H9 (cell line): ENCODE data around the gene TXNDC12. TPM values are rescaled to one million over a fixed set of nuclear protein-coding genes. Genes with fewer than 3 reads are reported as not detected.
"Not testable (repeated sequence)": the region's sequence is repeated elsewhere in the genome, so short reads cannot be mapped to it uniquely, and the experiment has no call there.

Experiments used
- DNase-seq: peaks from one replicate; pipeline ENCODE4 v3.0.0-alpha.2; 2017
- H2AFZ ChIP-seq: one replicate; pipeline ENCODE4 v1.6.1; 2013; ENCODE audit warnings: mild to moderate bottlenecking, low read length, control low read depth, moderate library complexity
- H2AK5ac ChIP-seq: 2 replicates; pipeline ENCODE4 v1.6.1; 2013; ENCODE audit warnings: low read length, control low read depth, mixed read lengths; ENCODE audit not compliant: insufficient read length
- H2BK120ac ChIP-seq: one replicate; pipeline ENCODE4 v1.6.1; 2013; ENCODE audit warnings: low read depth, mild to moderate bottlenecking, low read length, control low read depth, inconsistent platforms; ENCODE audit not compliant: poor library complexity, severe bottlenecking
- H2BK12ac ChIP-seq: 2 replicates; pipeline ENCODE4 v1.6.1; 2013; ENCODE audit warnings: low read length, control low read depth, mixed read lengths, low read depth; ENCODE audit not compliant: insufficient read length
- H2BK15ac ChIP-seq: 2 replicates; pipeline ENCODE4 v1.6.1; 2013; ENCODE audit warnings: low read depth, low read length, control low read depth
- H2BK20ac ChIP-seq: one replicate; pipeline ENCODE4 v1.6.1; 2013; ENCODE audit warnings: low read depth, mild to moderate bottlenecking, low read length, control low read depth, inconsistent platforms; ENCODE audit not compliant: poor library complexity, severe bottlenecking
- H2BK5ac ChIP-seq: 2 replicates; pipeline ENCODE4 v1.6.1; 2013; ENCODE audit warnings: low read length, control low read depth, mixed read lengths; ENCODE audit not compliant: insufficient read length
- H3K14ac ChIP-seq: 2 replicates; pipeline ENCODE4 v1.6.1; 2013; ENCODE audit warnings: low read length, control low read depth; ENCODE audit not compliant: insufficient read depth
- H3K18ac ChIP-seq: 2 replicates; pipeline ENCODE4 v1.6.1; 2013; ENCODE audit warnings: low read depth, mild to moderate bottlenecking, mixed read lengths, low read length, control low read depth; ENCODE audit not compliant: insufficient read length
- H3K23ac ChIP-seq: 2 replicates; pipeline ENCODE4 v1.6.1; 2013; ENCODE audit warnings: low read length, control low read depth, mixed read lengths, low read depth; ENCODE audit not compliant: insufficient read length
- H3K23me2 ChIP-seq: 2 replicates; pipeline ENCODE4 v1.6.1; 2013; ENCODE audit warnings: low read depth, mild to moderate bottlenecking, mixed read lengths, low read length, control low read depth; ENCODE audit not compliant: insufficient read length, poor library complexity, severe bottlenecking
- H3K27ac ChIP-seq: 2 replicates; pipeline ENCODE4 v1.5.1; 2013; ENCODE audit warnings: low read length, control low read depth, mixed read lengths, low read depth; ENCODE audit not compliant: insufficient read length
- H3K27me3 ChIP-seq: 2 replicates; pipeline ENCODE4 v1.6.1; 2013; ENCODE audit warnings: low read length, control low read depth, inconsistent platforms; ENCODE audit not compliant: insufficient read depth
- H3K4ac ChIP-seq: 2 replicates; pipeline ENCODE4 v1.6.1; 2013; ENCODE audit warnings: low read depth, mild to moderate bottlenecking, control low read depth, inconsistent platforms, low read length, moderate library complexity
- H3K4me1 ChIP-seq: 2 replicates; pipeline ENCODE4 v1.6.1; 2013; ENCODE audit warnings: low read length, control low read depth, inconsistent platforms; ENCODE audit not compliant: insufficient read depth
- H3K4me2 ChIP-seq: 2 replicates; pipeline ENCODE4 v1.6.1; 2013; ENCODE audit warnings: low read length, control low read depth, mixed read lengths; ENCODE audit not compliant: insufficient read length, insufficient read depth
- H3K56ac ChIP-seq: 2 replicates; pipeline ENCODE4 v1.6.1; 2013; ENCODE audit warnings: low read depth, mild to moderate bottlenecking, mixed read lengths, low read length, control low read depth; ENCODE audit not compliant: insufficient read length
- H3K79me1 ChIP-seq: 2 replicates; pipeline ENCODE4 v1.6.1; 2013; ENCODE audit warnings: low read depth, mild to moderate bottlenecking, moderate library complexity, low read length, control low read depth, inconsistent platforms; ENCODE audit not compliant: insufficient read depth, poor library complexity, severe bottlenecking
- H3K79me2 ChIP-seq: 2 replicates; pipeline ENCODE4 v1.6.1; 2013; ENCODE audit warnings: low read length, control low read depth, inconsistent platforms; ENCODE audit not compliant: insufficient read depth
- H3K9ac ChIP-seq: 2 replicates; pipeline ENCODE4 v1.6.1; 2013; ENCODE audit warnings: low read length, control low read depth, mixed read lengths; ENCODE audit not compliant: insufficient read length; ENCODE audit errors: extremely low read depth
- H3K9me3 ChIP-seq: one replicate; pipeline ENCODE4 v1.6.1; 2013; ENCODE audit warnings: low read depth, low read length, inconsistent platforms; ENCODE audit not compliant: control insufficient read depth
- H3T11ph ChIP-seq: one replicate; pipeline ENCODE4 v1.6.1; 2013; ENCODE audit warnings: mild to moderate bottlenecking, low read length, control low read depth, inconsistent platforms
- H4K20me1 ChIP-seq: one replicate; pipeline ENCODE4 v1.6.1; 2013; ENCODE audit not compliant: control insufficient read depth, insufficient read length, insufficient read depth
- H4K5ac ChIP-seq: 2 replicates; pipeline ENCODE4 v1.6.1; 2013; ENCODE audit warnings: low read depth, mild to moderate bottlenecking, mixed read lengths, low read length, control low read depth; ENCODE audit not compliant: insufficient read length
- H4K8ac ChIP-seq: replicated peaks from 2 replicates; pipeline ENCODE4 v1.6.1; 2013; ENCODE audit warnings: low read length, control low read depth, mixed read lengths, low read depth; ENCODE audit not compliant: insufficient read length
- H4K91ac ChIP-seq: 2 replicates; pipeline ENCODE4 v1.6.1; 2013; ENCODE audit warnings: low read depth, mild to moderate bottlenecking, moderate library complexity, mixed read lengths, low read length, control low read depth; ENCODE audit not compliant: insufficient read length
- H3K27ac Mint-ChIP-seq, 3 experiments: 2 replicates in 2 of 3; 3 replicates in 1 of 3; pipeline ENCODE4 v1.8.0; 2020 to 2021; ENCODE audit warnings: mixed read lengths in 3 of 3, mild to moderate bottlenecking in 1 of 3, moderate library complexity in 1 of 3
- H3K27me3 Mint-ChIP-seq: 2 replicates; pipeline ENCODE4 v1.8.0; 2021; ENCODE audit warnings: low read depth, mild to moderate bottlenecking, moderate library complexity, mixed read lengths
- H3K36me3 Mint-ChIP-seq, 3 experiments: 2 replicates in 2 of 3; 3 replicates in 1 of 3; pipeline ENCODE4 v1.8.0; 2020 to 2021; ENCODE audit warnings: low read depth in 3 of 3, mixed read lengths in 3 of 3; ENCODE audit not compliant: insufficient read depth in 1 of 3
- H3K4me1 Mint-ChIP-seq, 2 experiments: 2 replicates each; pipeline ENCODE4 v1.8.0; 2020; ENCODE audit warnings: mixed read lengths in 2 of 2
- H3K4me3 Mint-ChIP-seq, 2 experiments: 2 replicates in 1 of 2; 3 replicates in 1 of 2; pipeline ENCODE4 v1.8.0; 2020 to 2021; ENCODE audit warnings: mild to moderate bottlenecking in 2 of 2, mixed read lengths in 2 of 2, moderate library complexity in 1 of 2
- H3K9me3 Mint-ChIP-seq, 2 experiments: 2 replicates in 1 of 2; 3 replicates in 1 of 2; pipeline ENCODE4 v1.8.0; 2020; ENCODE audit warnings: mild to moderate bottlenecking in 2 of 2, mixed read lengths in 2 of 2, moderate library complexity in 1 of 2
- CTCF ChIP-seq: fragments of 200-600 bp; sonication (generic); conservative IDR thresholded peaks from 3 replicates; pipeline ENCODE4 v1.8.0; 2021; ENCODE audit warnings: antibody characterized with exemption, mild to moderate bottlenecking
- WGBS: extraction: QIAGEN DNeasy Blood & Tissue Kit; methylation state at CpG from one replicate; pipeline ENCODE4 v1.1.7; 2013; ENCODE audit warnings: missing lambda C conversion rate, low lambda C conversion rate, mixed read lengths; ENCODE audit not compliant: insufficient read length; ENCODE audit errors: extremely low coverage; 5-methylcytosine and 5-hydroxymethylcytosine counted together
- total RNA-seq: library from RNA; stranded (reverse); gene quantifications from 2 replicates; pipeline ENCODE4 v1.2.1, GENCODE V29; 2021

The TXNDC12 gene
- total RNA-seq, 1 experiment from 2014 or later: 82.1 TPM

- peaks cover 10% of the 10 kb centered on the region for H3K23me2 ChIP-seq
- no peaks in the 10 kb centered on the region for H3K9me3 ChIP-seq
- no peak overlapping the region for H2AK5ac ChIP-seq
- Mint-ChIP-seq H3K4me1 (peaks cover 21 to 24% of the 10 kb centered on the region in 2 experiments), H3K4me3 (peak overlapping the region; percentile 99 to 100), H3K27me3 (no peaks in the 10 kb centered on the region), H3K27ac (peak overlapping the region in 1 of 3 experiments; percentile 99; a peak in 3 of 7 replicates), H3K36me3 (peaks cover 9 to 44% (median 30%) of the 10 kb centered on the region in 3 experiments), H3K9me3 (no peaks in the 10 kb centered on the region; a peak in 1 of 5 replicates)
- peak overlapping the region; percentile 93 for H3K9ac ChIP-seq
- no peak overlapping the region for H4K91ac ChIP-seq
- H3K23ac ChIP-seq: no peak overlapping the region
- no peak overlapping the region for H3K18ac ChIP-seq
- no peaks in the 10 kb centered on the region for H3K4me1 ChIP-seq
- H3K4ac ChIP-seq: no peak overlapping the region
- no peaks in the 10 kb centered on the region for H3K27me3 ChIP-seq
- H2BK20ac ChIP-seq: no peak overlapping the region
- no peak overlapping the region for H2BK5ac ChIP-seq
- H3K79me2 ChIP-seq: peaks cover 29% of the 10 kb centered on the region; the same call in 1 of the 2 replicates
- H4K20me1 ChIP-seq: no peaks in the 10 kb centered on the region
- H3K4me2 ChIP-seq: peak overlapping the region; percentile 83
- no peaks in the 10 kb centered on the region for H3K79me1 ChIP-seq
- H3K27ac ChIP-seq: no peak overlapping the region
- no peak overlapping the region for H3K14ac ChIP-seq
- H4K5ac ChIP-seq: no peak overlapping the region
- no peak overlapping the region for H4K8ac ChIP-seq
- no peak overlapping the region for H2BK15ac ChIP-seq
- H3K56ac ChIP-seq: no peak overlapping the region
- H2BK12ac ChIP-seq: no peak overlapping the region
- no peak for DNase-seq
- whole genome bisulfite sequencing: no CpG with 5 or more reads among the region's 1 CpG
- H3T11ph ChIP-seq: no peak overlapping the region
- H2AFZ ChIP-seq: no peak overlapping the region
- no peak overlapping the region for H2BK120ac ChIP-seq
- TF ChIP-seq CTCF: no peak
Observed at GRCh38 chr1:52053862-52054261, 1.1 kb downstream of the TXNDC12 start.

GRCh38 chr1:52049337-52049736 is 5.7 kb downstream of the TXNDC12 start:
- H2AFZ ChIP-seq, H2AK5ac ChIP-seq, H3K9ac ChIP-seq, H2BK15ac ChIP-seq, H3K14ac ChIP-seq, H3K79me2 ChIP-seq, H3K56ac ChIP-seq, H3K27me3 Mint-ChIP-seq, H2BK12ac ChIP-seq, DNase-seq, H3T11ph ChIP-seq, H3K4me2 ChIP-seq, H3K9me3 Mint-ChIP-seq, H3K27ac ChIP-seq, H3K4ac ChIP-seq, H3K79me1 ChIP-seq, H3K4me1 Mint-ChIP-seq, H3K27me3 ChIP-seq, H3K4me3 Mint-ChIP-seq, H2BK5ac ChIP-seq, H4K20me1 ChIP-seq, H3K27ac Mint-ChIP-seq, H3K18ac ChIP-seq, H2BK120ac ChIP-seq, H3K4me1 ChIP-seq, H4K5ac ChIP-seq, H3K23ac ChIP-seq, H4K91ac ChIP-seq, H3K23me2 ChIP-seq, H2BK20ac ChIP-seq, H3K9me3 ChIP-seq, H4K8ac ChIP-seq: not testable (repeated sequence)
- WGBS: no CpG with 5 or more reads among the region's 4 CpGs
- peaks cover 6 to 42% (median 40%) of the 10 kb centered on the region in 3 experiments for H3K36me3 Mint-ChIP-seq
